T-helper 22 cell (primary cell): Measurements from ENCODE around the gene RAB20.
"Not testable (repeated sequence)": the region's sequence is repeated elsewhere in the genome, so short reads cannot be mapped to it uniquely, and the experiment has no call there.

Experiments used
- DNase-seq: peaks from one replicate; pipeline ENCODE4 v3.0.0-alpha.2; 2020; ENCODE audit warnings: low read depth

RAB20 gene

GRCh38 chr13:110509478-110509926, 52.0 kb downstream of the RAB20 start:
- DNase-seq, result no peak

DNA sequence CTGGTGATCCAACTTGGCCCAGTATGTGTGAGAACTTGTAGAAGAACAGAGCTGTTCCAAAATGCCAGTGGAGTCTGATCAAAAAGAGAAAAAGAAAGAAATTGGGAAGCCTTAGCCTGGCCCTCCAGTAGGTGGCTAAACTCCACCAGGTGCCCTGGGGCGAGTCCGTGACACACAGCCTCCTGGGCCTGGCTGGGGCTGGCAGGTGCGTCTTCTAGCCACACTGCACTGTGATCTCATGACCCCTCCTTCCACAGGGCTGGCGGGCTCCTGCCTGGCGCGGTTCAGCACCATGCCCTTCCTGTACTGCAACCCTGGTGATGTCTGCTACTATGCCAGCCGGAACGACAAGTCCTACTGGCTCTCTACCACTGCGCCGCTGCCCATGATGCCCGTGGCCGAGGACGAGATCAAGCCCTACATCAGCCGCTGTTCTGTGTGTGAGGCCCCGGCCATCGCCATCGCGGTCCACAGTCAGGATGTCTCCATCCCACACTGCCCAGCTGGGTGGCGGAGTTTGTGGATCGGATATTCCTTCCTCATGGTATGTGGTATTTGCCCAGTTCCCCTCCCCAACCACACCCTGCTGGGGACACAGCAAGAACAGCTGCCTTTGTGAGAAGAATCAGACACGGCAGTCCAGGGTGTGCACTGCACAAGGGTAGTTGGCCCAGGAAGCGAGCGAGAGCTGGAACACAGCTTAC, 53.7 kb downstream of the RAB20 start:
- no peak for DNase-seq

- DNase-seq, result no peak
These were observed 54.5 kb downstream of the RAB20 start for GRCh38 chr13:110506859-110507566.

DNA sequence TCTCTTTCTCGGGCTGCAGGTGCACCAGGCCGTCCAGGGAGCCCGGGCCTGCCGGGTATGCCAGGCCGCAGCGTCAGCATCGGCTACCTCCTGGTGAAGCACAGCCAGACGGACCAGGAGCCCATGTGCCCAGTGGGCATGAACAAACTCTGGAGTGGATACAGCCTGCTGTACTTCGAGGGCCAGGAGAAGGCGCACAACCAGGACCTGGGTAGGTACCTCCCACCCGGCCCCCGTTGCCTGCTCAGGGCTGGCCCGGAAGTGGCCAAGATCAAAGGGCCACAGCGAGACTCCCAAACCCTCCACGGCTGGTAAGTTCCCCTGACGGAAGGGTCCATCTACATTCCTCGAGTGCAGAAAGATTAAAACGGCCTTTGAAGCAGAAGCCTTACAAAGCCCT, 55.1 kb downstream of the RAB20 start:
- DNase-seq, result no peak

- no peak for DNase-seq
These were observed 55.9 kb downstream of the RAB20 start for GRCh38 chr13:110505594-110505993.

DNA sequence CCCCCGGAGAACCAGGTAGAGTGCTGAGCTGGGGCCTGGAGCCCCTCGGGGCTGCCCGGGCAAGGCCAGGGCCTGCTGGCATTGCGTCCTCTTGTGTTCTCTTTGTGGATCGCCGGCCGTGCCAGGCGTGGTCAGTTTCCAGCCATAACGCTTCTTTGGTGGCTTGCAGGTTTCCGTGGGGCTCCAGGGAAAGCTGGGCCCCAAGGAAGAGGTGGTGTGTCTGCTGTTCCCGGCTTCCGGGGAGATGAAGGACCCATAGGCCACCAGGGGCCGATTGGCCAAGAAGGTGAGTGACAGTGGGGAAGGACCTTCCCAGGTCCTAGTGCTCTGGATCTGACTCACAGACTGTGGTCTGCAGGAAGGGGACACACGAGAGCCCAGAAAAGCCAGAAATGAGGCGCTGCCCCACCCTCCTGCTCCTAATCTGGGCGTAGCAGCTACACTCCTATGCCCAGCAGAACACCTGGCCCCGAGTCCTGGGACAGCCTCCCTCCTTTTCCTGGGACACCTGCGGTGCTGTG, 57.5 kb downstream of the RAB20 start:
- DNase-seq, result no peak

GRCh38 chr13:110503037-110503901, 58.3 kb downstream of the RAB20 start:
- DNase-seq, result no peak

DNA sequence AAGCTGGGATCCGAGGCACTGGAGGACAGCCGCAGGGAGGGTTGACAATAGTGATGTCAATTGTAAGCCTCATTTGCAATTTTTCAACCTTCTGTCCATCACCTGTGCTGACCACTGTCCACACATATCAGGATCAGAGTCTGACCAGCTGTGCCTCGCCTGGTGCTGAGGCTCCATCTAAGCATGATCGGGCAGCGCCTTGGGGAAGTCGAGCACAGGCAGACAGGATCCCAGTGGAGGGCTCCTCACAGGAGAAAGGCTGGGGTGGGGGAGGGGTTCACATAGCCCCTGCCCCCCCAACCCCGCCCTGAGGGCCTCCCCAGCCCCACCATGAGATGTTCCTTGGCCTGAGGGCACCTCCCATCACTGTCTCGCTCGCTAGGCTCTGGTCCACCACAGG, 60.3 kb downstream of the RAB20 start:
- no peak for DNase-seq

DNA sequence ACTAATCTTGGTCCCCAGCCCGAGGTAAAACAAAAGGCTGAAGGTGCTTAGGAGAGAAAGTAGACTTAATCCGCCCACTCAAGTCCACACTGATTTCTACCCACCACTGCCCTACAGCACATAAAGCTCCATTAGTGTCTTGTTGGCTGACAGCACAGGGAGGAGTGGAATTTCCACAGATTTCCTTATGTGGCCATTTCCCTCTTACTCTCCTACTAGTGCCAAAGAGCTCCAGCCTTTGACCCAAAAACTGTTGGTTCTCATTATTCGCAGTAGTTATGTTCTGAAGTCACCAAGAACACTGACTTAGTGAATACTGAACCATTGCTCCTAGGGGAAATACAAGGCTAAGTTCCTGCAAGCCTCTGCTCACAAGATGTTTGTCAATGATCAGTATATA, 61.2 kb downstream of the RAB20 start:
- DNase-seq, result no peak

GRCh38 chr13:110499621-110500281, 61.8 kb downstream of the RAB20 start:
- DNase-seq, result no peak

DNA sequence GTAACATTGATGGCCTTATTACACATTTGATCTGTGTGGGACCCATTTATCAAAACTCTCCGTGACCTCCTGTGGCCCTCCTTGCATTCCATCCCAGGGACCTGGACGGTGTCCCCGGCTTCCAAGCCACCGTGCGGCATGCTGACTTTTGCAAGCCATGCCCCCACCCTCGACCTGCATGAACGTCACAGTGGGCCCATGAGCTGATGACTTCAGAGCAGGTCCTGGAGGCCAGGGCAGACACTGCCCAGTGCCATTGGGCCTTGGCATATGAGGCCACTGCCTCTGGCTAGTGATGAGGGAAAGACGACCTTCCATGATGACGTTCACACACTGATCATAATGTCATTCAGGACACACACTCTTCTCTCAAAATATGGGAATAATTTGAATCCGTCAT, 62.8 kb downstream of the RAB20 start:
- DNase-seq, result no peak

- DNase-seq, result no peak
These were observed 63.2 kb downstream of the RAB20 start for GRCh38 chr13:110498327-110498726.

- not testable (repeated sequence) for DNase-seq
These were observed 63.6 kb downstream of the RAB20 start for GRCh38 chr13:110497896-110498295.

GRCh38 chr13:110497003-110497402, 64.5 kb downstream of the RAB20 start:
- no peak for DNase-seq

DNA sequence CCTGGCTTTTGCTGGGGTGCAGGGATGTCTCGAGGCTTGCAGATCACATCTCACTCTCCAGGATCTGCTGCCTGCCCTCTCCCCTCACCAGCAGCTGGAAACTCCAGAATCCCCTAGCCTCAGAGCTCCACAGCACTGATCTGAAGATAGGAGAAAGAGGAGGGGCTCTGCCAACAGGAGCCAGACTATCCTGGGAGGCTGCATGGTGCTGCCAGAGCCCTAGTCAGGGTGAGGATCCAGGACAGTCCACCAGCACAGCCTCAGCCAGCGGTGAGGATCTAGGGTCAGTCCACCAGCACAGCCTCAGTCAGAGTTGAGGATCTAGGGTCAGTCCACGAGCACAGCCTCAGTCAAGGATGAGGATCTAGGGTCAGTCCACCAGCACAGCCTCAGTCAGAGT, 65.2 kb downstream of the RAB20 start:
- no peak for DNase-seq

DNA sequence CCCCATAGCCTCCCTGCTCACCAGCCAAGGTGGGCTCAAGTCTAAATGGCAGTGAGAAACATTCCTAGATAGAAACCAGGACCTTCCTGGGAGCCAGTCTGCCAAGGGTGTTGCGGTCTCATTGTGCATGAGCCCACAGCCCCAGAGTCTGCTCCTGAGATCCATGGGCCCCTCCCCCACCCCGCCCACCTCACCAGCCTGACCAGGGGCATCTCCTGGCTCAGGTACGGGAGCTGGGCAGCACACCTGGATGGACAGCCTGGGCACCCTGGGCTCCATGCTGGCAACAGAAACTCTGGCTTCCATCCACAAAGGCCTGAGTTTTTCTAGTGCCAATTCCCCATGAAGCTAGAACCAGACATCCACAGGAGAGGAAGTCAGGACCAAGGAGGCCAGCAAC, 65.6 kb downstream of the RAB20 start:
- DNase-seq, result no peak

- no peak for DNase-seq
These were observed 66.1 kb downstream of the RAB20 start for GRCh38 chr13:110495376-110495775.

GRCh38 chr13:110493613-110494012, 67.9 kb downstream of the RAB20 start:
- DNase-seq, result no peak

DNA sequence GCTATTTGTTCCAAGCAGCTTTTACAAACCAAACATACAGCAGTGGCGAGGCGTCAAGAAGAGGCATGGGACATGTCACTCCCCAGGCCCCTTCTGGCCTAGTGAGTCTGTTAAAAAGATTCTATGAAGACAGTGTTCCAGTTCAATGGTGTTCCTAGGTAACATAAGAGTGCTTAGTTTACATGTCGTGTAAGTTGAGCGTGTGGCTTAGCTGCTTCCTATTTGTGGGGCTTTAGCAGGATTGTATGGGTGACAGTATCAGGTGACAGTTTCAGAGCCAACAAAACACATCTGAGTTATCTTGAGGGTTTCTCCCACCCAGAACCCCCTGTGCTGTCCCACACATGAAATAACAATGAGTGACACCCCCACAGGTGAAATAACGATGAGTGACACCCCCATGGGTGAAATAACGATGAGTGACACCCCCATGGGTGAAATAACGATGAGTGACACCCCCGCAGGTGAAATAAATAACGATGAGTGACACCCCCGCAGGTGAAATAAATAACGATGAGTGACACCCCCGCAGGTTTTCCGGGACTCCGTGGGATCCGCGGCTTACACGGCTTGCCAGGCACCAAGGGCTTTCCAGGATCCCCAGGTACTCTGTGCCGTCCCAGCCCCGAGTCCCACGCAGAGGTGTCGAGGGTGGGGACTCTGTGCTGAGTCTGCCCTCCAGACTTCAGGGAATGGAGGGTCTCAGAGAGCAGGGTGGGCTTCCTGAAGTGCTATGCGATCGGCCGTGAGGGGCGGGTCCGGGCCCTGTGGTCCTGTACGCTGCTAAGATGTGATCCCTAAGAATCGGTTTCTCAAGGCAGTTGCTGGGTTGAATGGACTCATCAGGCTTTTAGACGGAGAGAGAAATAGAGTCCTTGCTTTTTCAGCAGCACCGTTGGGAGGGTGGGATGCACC, 68.6 kb downstream of the RAB20 start:
- no peak for DNase-seq

GRCh38 chr13:110491869-110492678, 69.4 kb downstream of the RAB20 start:
- no peak for DNase-seq
